DOHH2 (cell line): Measurements from ENCODE around the gene LCAT.

Source experiments
- CTCF ChIP-seq: fragments of 200-600 bp; sonication (generic); IDR thresholded peaks from one replicate; pipeline ENCODE4 v1.5.1; 2014; ENCODE audit warnings: antibody characterized with exemption, mild to moderate bottlenecking, low read depth, low read length; ENCODE audit not compliant: poor library complexity, severe bottlenecking
- EZH2phosphoT487 ChIP-seq: fragments of 200-600 bp; sonication (generic); IDR thresholded peaks from 2 replicates; pipeline ENCODE4 v1.6.1; 2017; ENCODE audit warnings: borderline replicate concordance, mild to moderate bottlenecking, antibody characterized with exemption, low read length, moderate library complexity, mixed read lengths

- no peak for TF ChIP-seq CTCF
- TF ChIP-seq EZH2phosphoT487: no peak
Measured at GRCh38 chr16:67977469-67978227, 33.7 kb upstream of the LCAT start.
